Lower leg skin (tissue), 3 donors: ENCODE results near the gene MMP24.

Experiments
- CTCF ChIP-seq, 3 donors: fragments of 450-650 bp; IDR thresholded peaks; one replicate each; pipeline ENCODE4 v1.5.1; 2016; ENCODE audit warnings: antibody characterized with exemption in 3 of 3, mild to moderate bottlenecking in 3 of 3, moderate library complexity in 2 of 3
- POLR2A ChIP-seq, 2 donors: fragments of 450-650 bp; IDR thresholded peaks; one replicate each; pipeline ENCODE4 v1.6.1; 2016 to 2017; ENCODE audit warnings: antibody characterized with exemption in 2 of 2, mild to moderate bottlenecking in 1 of 2, moderate library complexity in 1 of 2

DNA sequence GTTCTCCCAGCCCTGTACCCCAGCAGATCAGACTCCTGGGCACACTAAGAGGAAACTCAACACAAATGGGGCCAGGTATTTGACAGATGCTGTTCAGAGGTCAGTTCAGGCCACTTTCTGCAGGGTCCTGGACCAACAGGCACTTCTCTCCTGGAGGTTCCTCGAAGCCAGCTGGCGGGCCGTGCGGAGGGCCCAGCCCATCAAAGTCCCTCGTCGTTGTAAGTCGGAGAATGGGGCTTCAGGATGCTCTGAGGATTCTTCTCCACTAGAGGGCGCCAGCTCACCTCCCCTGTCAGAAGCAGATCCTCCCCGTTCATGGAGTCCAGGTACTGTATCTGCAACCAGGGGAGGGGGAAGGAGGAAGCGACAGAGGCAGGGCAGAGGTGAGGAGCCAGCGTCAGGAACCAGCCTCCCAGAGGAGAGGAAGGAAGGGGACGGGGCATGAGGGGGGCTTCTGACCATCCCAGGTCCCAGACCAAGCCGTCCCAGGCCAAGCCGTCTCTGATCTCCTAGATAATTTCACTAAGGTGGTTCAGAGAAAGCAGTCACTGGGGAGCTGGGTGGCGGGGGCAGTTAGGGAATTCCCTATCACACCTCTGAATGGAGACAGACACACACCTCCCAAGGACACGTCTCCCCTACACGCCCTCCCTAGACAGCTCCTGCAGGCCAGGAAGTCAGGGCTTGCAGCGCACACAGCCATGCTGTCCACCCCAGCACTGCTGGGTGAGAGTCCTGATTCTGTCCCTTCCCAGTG is 77.4 kb downstream of the MMP24 start:
- TF ChIP-seq CTCF (IDR thresholded peaks at IDR 0.05) (peak in 1 of 3 donors; percentile 80), POLR2A (IDR thresholded peaks at IDR 0.05) (no peak)
